GM18858 (cell line): ENCODE results near the gene PFKP.
A peak's percentile ranks its signal among the peaks of the same experiment; 100 is the strongest.

Experiments
- ATAC-seq: cut with Tn5 transposase; IDR thresholded peaks from one replicate; pipeline ENCODE4 v1.9.1; 2021; ENCODE audit not compliant: unreplicated experiment

Gene PFKP

GRCh38 chr10:3067118-3067858 is at the start of gene PFKP:
Gene PFKP, plus strand, starts transcription at chr10:3067548. Its CDS starts 48 bp downstream, at chr10:3067596.
- no peak for ATAC-seq

GRCh38 chr10:3018247-3018646 is 49.1 kb upstream of the PFKP start:
- no peak for ATAC-seq

- no peak for ATAC-seq
Observed at GRCh38 chr10:3020311-3020710, 47.0 kb upstream of the PFKP start.

DNA sequence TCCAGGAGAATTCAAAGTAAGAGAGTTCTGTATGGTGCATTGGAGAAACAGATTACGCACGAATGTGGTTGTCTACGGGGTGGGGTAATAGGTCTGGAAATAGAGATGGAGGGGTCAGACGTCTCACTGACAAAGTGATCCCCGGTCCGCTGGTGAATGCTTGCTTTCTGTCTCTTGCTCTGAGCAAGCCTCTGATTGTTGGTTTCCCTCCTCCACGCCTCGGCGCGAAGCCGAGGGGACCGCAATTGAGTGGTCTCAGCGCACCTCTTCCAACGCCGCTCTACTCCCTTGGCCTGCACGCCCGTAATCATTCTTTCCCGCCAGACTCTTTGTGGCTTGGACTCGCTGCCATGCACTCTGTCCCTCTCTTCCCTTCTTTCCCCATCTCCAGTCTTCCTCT is 46.5 kb upstream of the PFKP start:
- ATAC-seq = no peak

DNA sequence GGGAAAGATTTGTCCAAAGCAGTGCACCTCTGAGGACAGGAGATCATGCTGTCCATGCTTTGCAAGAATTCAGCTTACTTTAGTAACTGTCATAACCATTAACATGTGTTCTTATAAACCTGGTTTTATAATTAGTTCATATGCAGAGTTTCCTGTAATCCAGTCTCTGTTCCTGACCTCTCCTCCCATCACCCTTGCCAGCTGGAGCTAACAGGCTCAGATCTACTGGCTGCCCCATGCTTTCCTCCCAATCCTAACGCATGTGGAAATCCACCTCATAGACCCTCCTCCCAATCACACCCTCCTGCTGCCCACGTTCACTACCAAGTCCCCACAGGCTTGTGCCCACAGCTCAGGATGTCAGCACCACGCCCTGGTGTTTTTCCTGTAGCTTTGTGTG is 45.3 kb upstream of the PFKP start:
- ATAC-seq = no peak

GRCh38 chr10:3023892-3024291 is 43.5 kb upstream of the PFKP start:
- ATAC-seq = no peak

DNA sequence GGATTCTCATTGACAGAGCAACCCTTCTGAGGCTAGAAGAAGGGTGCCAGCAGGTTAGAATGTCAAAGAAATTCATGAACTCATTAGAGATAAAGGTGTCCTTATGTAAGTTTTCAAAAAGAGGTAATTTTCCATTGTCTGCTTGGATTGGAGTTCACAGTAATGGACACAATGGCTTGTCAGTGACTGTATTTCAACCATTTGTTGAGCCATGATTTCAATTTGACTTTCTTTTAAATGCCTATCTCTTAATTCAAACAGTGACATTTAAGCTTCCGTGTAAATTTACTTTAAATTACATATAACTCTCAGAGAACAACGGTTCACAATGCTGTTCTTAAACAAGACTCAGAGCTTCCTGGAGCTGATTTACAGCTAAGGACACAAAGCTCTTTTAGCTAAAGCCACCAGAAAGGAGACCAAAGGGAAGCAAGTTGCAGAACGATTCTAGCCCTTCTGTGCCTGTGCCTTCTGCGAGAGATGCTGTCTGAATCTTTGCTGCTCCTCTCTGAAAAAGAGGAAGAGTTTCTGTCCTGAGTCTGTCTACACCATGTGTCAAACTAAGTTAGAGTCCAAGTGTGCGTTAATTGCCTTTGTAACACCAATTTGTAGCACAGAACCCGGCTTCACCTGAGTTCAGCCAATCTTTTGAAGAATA is 42.2 kb upstream of the PFKP start:
- ATAC-seq = no peak

- no peak for ATAC-seq
Observed at GRCh38 chr10:3027866-3028265, 39.5 kb upstream of the PFKP start.

DNA sequence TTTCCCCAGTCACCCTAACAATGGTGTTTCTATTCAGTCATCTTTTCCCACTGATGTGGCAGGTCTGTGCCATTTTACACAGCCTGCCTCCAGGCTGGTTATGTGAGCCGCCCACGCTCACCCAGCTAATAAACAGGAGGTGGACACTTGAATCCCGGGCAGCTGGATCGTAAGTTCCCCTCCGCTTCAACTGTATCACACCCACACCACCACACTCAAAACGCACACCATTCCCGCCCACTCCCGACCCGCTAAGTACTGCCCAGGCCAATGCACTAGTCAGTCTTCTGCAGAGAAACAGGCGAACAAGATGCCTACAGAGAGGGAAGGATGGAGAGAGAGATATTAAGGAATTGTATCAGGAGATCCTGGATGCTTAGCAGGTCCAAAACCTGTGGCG is 38.9 kb upstream of the PFKP start:
- ATAC-seq = no peak

DNA sequence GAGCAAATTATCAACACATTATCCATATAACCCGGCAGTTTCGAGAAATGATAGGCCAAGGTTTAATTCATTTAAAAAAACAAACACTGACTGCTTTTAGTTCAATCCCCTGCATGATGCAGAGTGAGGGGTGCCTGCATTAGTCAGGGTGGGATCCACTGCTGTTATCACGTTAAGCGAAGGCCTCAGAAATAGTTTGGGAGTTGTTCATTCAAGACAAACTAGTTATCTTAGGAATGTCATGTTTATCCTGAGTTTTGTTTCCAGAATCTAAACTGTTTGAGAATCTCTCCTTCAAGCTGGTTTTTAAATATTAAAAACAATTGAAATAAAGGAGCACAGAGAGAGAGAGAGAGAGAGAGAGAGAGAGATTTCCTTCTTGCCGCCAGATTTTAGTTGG is 36.6 kb upstream of the PFKP start:
- no peak for ATAC-seq

DNA sequence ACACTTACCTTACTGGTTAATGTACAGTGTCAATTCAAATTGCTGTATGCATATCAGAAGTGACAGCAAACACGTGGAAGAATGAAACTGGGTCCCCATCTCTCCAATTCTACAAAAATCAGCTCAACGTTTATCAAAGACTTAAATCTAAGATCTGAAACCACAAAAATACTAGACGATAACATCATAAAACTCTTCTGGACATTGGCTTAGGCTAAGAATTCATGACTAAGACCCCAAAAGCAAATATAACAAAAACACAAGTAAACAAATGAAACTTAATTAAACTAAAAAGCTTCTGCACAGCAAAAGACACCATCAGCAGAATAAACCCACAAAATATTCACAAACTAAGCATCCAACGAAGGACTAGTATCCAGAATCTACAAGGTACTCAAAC is 35.9 kb upstream of the PFKP start:
- no peak for ATAC-seq

DNA sequence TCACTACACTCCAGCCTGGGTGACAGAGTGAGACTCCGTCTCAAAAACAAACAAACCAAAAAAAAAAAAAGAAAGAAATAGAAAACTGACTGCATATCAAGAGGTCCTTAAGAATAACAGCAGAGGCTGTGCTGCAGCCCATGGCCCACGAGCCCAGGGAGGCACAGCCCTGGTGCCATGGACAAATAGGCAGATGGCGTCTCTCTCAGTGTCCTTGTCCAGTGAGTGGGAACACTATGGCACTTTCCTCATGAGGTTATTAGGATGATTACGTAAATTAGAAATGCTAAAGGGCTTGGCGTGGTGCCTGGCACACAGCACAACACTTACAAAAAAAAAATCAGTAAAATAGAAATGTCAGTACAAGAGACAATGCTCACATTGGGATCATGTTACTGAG is 33.4 kb upstream of the PFKP start:
- ATAC-seq = no peak

GRCh38 chr10:3034616-3035015 is 32.7 kb upstream of the PFKP start:
- ATAC-seq = no peak

- peak; percentile 98 for ATAC-seq
Observed at GRCh38 chr10:3036155-3037021, 31.0 kb upstream of the PFKP start.

- ATAC-seq = no peak
Observed at GRCh38 chr10:3037182-3037581, 30.2 kb upstream of the PFKP start.

DNA sequence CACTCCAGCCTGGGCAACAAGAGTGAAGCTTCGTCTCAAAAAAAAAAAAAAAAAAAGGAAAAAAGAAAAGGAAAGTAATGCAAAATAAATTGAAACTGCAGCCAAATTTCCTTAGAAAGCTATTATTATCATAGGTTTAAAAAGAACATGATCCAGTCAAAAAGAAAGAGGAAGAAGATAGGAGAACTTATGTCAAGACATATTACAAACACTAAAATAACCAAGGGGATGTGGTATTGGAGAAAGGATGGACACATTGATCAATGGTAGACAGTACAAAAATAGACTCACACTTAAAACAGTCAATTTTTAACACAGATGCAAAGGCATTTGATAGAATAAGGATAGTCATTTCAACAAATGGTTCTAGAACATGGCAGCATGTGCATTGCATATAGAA is 27.3 kb upstream of the PFKP start:
- no peak for ATAC-seq

GRCh38 chr10:3042589-3042988 is 24.8 kb upstream of the PFKP start:
- no peak for ATAC-seq

GRCh38 chr10:3043512-3044368 is 23.6 kb upstream of the PFKP start:
- peak; percentile 51 for ATAC-seq

DNA sequence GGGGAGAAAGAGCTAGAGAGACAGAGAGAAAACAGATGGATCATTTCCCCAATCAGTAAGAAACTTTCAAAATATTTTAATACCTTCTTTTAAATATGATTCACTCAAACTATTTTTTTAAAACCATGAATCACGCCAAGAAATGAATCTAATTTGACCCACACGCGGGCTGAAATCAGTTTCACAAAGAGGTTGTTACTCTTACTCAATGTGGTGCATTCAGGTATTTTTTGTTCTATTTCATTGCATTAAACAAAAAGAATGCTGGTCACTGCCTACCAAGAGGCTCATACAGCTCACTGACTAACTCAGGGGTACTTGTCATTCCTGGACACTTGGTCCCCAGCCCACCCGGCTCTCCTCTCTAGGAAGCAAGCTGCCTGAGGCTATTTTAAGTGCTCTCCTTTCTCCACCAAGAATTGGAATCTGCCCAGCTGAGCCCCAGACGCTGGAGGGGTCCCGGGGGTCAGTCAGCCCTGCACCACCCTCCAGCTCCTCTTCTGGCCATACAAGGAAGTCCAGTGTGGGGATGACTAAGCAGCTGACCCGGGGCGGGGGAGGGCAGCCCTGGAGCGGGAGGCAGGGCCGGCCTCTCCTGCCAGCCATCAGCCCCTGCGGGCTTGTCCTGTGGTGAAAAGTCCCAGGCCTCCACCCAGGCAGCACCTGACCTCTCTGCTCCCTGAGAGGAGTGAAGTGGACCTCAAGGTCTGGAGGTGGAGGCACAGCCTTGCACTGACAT is 21.7 kb upstream of the PFKP start:
- no peak for ATAC-seq

GRCh38 chr10:3046210-3046779 is 21.1 kb upstream of the PFKP start:
- ATAC-seq = no peak
